Karpas-422 (cell line): ENCODE measurements around the gene AOPEP. TPM values are rescaled to one million over a fixed set of nuclear protein-coding genes. Genes with fewer than 3 reads are reported as not detected.

Experiments
- DNase-seq: peaks from one replicate; pipeline ENCODE4 v3.0.0-alpha.2; 2015
- H2AFZ ChIP-seq: fragments of 200-600 bp; sonication (generic); 2 replicates; pipeline ENCODE4 v1.6.1; 2014; ENCODE audit warnings: antibody characterized with exemption, low read length, mixed read lengths
- H3K27ac ChIP-seq: fragments of 200-600 bp; sonication (generic); 2 replicates; pipeline ENCODE4 v1.5.1; 2014; ENCODE audit warnings: mild to moderate bottlenecking, low read length, moderate library complexity
- H3K27me3 ChIP-seq: fragments of 200-600 bp; sonication (generic); 2 replicates; pipeline ENCODE4 v1.6.1; 2014; ENCODE audit warnings: low read length, mixed read lengths
- H3K36me3 ChIP-seq: fragments of 200-600 bp; sonication (generic); 2 replicates; pipeline ENCODE4 v1.6.1; 2014; ENCODE audit warnings: low read length, mixed read lengths; ENCODE audit not compliant: insufficient read depth
- H3K4me1 ChIP-seq: fragments of 200-600 bp; sonication (generic); 2 replicates; pipeline ENCODE4 v1.6.1; 2014; ENCODE audit warnings: mild to moderate bottlenecking, low read length, mixed read lengths
- H3K4me2 ChIP-seq: fragments of 200-600 bp; sonication (generic); 2 replicates; pipeline ENCODE4 v1.6.1; 2014; ENCODE audit warnings: low read length, low read depth, mild to moderate bottlenecking; ENCODE audit not compliant: poor library complexity, severe bottlenecking
- H3K4me3 ChIP-seq: fragments of 200-600 bp; sonication (generic); 2 replicates; pipeline ENCODE4 v1.5.1; 2014; ENCODE audit warnings: mild to moderate bottlenecking, antibody characterized with exemption, low read length, mixed read lengths
- H3K79me2 ChIP-seq: fragments of 200-600 bp; sonication (generic); 2 replicates; pipeline ENCODE4 v1.6.1; 2014; ENCODE audit warnings: mild to moderate bottlenecking, low read length, mixed read lengths
- H3K9ac ChIP-seq: fragments of 200-600 bp; sonication (generic); 2 replicates; pipeline ENCODE4 v1.6.0; 2014; ENCODE audit warnings: low read length
- H3K9me2 ChIP-seq: fragments of 200-600 bp; sonication (generic), shearing (Covaris generic); replicated peaks from 2 replicates; pipeline ENCODE4 v1.6.0; 2014; ENCODE audit warnings: mild to moderate bottlenecking, low read length, moderate library complexity; ENCODE audit not compliant: insufficient read depth
- H3K9me3 ChIP-seq: fragments of 300-700, 200-600 bp; sonication (generic); 2 replicates; pipeline ENCODE4 v1.6.1; 2014; ENCODE audit warnings: low read length, mixed read lengths
- H4K20me1 ChIP-seq: fragments of 200-600 bp; sonication (generic); 2 replicates; pipeline ENCODE4 v1.6.1; 2014; ENCODE audit warnings: mild to moderate bottlenecking, antibody characterized with exemption, low read length, low read depth; ENCODE audit not compliant: insufficient read depth
- total RNA-seq: library from RNA; depleted of rRNA; stranded (reverse); fragments of >200 nt; shearing (Covaris generic); gene quantifications from 2 replicates; pipeline ENCODE4 v1.2.3, GENCODE V29; 2014; ENCODE audit warnings: low replicate concordance

The AOPEP gene
- total RNA-seq, 1 experiment from 2014 or later, result 22.7 TPM

DNA sequence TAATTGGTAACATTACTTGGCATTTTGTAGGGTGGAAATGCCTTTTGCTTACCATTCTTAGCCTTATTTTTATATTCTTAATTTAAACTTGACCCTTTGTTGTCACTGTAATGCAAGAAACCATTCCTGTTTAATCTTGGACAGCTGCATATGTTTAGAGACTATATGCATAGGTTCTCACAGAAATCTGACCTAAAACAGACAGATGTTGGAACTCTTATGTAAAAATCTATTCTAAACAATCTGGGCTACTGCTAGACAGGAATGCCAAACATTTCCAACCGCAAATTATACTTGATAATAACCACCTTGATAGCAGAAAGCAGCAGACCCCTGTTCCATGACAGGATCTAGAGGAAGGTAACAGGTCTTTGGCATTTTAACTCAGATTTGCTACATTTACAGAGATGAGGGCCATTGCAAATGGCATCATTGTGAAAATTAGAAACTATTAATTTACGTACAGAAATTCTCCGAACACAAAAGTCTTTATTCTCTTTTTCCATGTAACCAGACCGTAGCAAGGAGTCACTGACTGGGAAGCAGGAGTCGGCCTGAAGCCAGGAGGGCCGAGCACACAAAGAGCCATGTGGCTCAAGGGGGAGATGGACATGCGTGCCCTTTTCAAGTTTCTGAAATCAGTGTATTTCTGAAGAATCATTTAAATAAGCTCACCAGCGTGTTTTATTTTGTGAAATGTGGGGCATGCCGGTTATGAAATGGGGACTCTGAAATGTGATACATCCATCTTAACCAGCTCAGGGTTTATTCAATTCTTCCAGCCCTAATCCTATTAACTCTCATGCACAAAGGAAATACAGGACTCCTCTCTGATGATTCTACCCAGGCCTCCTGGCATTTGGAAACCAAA is 139.3 kb downstream of the AOPEP start:
- H3K27me3 ChIP-seq, result no peaks in the 10 kb centered on the region
- H4K20me1 ChIP-seq, result peaks cover 23% of the 10 kb centered on the region
- no peaks in the 10 kb centered on the region for H3K79me2 ChIP-seq
- H3K9me2 ChIP-seq, result no peaks in the 10 kb centered on the region
- H2AFZ ChIP-seq, result no peak overlapping the region
- H3K36me3 ChIP-seq, result no peaks in the 10 kb centered on the region
- H3K4me1 ChIP-seq, result peaks cover 19% of the 10 kb centered on the region
- no peak overlapping the region for H3K4me2 ChIP-seq
- no peak overlapping the region for H3K27ac ChIP-seq
- H3K4me3 ChIP-seq, result no peak overlapping the region
- no peak for DNase-seq
- no peaks in the 10 kb centered on the region for H3K9me3 ChIP-seq
- no peak overlapping the region for H3K9ac ChIP-seq

DNA sequence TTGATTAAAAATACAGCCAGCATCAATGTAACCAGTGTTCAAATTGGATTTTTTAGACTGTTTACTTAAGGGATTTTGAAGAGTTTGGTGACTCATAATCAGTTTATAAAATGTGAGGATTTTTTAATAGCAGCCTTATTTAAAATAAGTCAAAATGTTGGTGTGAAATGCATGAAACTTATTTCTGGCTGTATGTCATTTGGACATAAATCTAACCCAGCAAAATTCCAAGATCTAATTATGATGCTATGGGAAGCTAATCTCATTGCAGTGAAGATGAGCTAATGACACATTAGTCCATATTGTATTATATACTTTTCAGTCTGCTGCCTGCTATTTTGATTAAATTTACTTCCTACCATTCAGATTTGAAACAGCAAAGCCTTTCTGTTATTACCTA is 140.3 kb downstream of the AOPEP start:
- Histone ChIP-seq H3K36me3 (no peaks in the 10 kb centered on the region), H3K4me2 (no peak overlapping the region), H2AFZ (no peak overlapping the region), H4K20me1 (peaks cover 18% of the 10 kb centered on the region), H3K27ac (no peak overlapping the region), H3K79me2 (no peaks in the 10 kb centered on the region), H3K27me3 (no peaks in the 10 kb centered on the region), H3K4me1 (peaks cover 10% of the 10 kb centered on the region), H3K9me2 (no peaks in the 10 kb centered on the region), H3K9ac (no peak overlapping the region), H3K4me3 (no peak overlapping the region), H3K9me3 (no peaks in the 10 kb centered on the region)
- DNase-seq, result no peak

DNA sequence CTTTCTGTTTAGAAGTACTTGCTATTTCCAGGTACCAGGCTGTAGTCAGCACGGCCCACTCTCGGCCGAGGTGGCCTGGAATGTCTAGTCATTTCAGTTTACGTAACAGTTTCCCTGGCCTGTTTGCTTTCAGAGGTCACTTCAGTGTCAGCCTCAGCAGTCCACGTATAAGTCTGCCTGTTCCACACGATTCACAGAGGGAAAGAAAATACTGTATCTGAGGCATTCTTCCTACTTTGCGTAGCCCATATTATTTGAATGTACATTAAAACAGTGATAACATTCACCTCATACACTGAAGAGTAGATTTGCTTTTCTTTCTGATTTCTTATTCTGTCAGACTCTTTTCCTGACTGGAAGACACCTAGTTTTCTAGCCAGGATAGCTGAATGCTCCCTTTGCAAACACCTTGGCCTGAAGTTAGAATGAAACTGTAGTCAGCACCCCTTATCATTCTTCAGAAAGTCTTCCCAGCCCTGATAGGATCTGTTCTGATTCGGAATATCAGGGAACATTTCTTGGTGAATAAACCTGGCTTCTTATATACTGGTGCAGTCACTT is 140.9 kb downstream of the AOPEP start:
- Histone ChIP-seq H3K9me3 (no peaks in the 10 kb centered on the region), H3K4me2 (no peak overlapping the region), H3K4me1 (peaks cover 6% of the 10 kb centered on the region), H3K9ac (no peak overlapping the region), H3K4me3 (no peak overlapping the region), H3K9me2 (no peaks in the 10 kb centered on the region), H3K36me3 (no peaks in the 10 kb centered on the region), H4K20me1 (peaks cover 15% of the 10 kb centered on the region), H3K27me3 (no peaks in the 10 kb centered on the region), H3K27ac (no peak overlapping the region), H3K79me2 (no peaks in the 10 kb centered on the region), H2AFZ (no peak overlapping the region)
- no peak for DNase-seq

DNA sequence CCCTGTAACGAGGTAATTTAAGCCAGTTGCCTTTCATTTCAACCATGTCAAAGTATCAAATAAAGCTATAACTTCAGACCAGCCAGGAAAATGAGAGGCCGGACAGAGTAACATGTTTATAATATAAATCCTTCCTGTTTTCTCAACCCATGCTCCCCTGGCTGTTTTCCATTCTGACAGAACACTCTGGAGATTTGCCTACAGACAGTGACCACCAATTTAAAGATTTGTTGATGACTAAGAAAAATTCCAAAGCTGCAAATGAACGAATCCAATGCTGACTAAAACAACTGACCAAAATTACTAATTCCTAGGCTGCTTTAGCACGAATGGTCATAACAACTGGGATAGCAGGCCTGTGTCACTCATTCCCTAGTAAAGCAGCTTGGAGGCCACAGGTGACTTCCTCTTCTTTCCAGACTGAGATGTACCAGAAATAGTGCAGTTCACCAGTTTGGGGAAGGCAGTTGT is 141.4 kb downstream of the AOPEP start:
- Histone ChIP-seq H3K9me3 (no peaks in the 10 kb centered on the region), H2AFZ (no peak overlapping the region), H3K9ac (no peak overlapping the region), H3K9me2 (no peaks in the 10 kb centered on the region), H3K36me3 (no peaks in the 10 kb centered on the region), H3K27me3 (no peaks in the 10 kb centered on the region), H3K4me3 (no peak overlapping the region), H3K4me1 (peaks cover 6% of the 10 kb centered on the region), H4K20me1 (peaks cover 15% of the 10 kb centered on the region), H3K27ac (no peak overlapping the region), H3K4me2 (no peak overlapping the region), H3K79me2 (no peaks in the 10 kb centered on the region)
- DNase-seq, result no peak

DNA sequence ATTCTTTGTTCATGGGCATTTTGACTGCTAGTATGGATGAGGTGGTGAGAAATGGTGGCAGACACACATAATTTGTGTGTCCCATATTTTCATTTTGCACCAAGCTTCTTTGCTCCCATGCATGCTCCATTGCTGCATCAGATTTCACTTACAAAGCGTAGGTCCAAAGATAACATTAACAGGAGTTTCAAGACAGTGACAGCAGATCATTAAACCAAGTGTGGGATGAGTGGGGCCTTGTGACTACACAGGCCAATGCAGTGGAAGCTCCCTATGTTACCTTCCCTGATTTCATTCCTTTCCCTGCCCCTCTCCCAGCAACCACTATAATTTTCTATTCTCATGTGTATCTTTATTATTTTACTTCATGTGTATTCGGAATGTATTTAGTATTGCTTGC is 142.0 kb downstream of the AOPEP start:
- H3K9me2 ChIP-seq, result no peaks in the 10 kb centered on the region
- no peak overlapping the region for H2AFZ ChIP-seq
- no peaks in the 10 kb centered on the region for H3K79me2 ChIP-seq
- H3K4me1 ChIP-seq, result peaks cover 6% of the 10 kb centered on the region
- peaks cover 15% of the 10 kb centered on the region for H4K20me1 ChIP-seq
- H3K4me3 ChIP-seq, result no peak overlapping the region
- H3K36me3 ChIP-seq, result no peaks in the 10 kb centered on the region
- no peak overlapping the region for H3K9ac ChIP-seq
- no peak for DNase-seq
- no peak overlapping the region for H3K27ac ChIP-seq
- no peak overlapping the region for H3K4me2 ChIP-seq
- no peaks in the 10 kb centered on the region for H3K27me3 ChIP-seq
- H3K9me3 ChIP-seq, result no peaks in the 10 kb centered on the region

DNA sequence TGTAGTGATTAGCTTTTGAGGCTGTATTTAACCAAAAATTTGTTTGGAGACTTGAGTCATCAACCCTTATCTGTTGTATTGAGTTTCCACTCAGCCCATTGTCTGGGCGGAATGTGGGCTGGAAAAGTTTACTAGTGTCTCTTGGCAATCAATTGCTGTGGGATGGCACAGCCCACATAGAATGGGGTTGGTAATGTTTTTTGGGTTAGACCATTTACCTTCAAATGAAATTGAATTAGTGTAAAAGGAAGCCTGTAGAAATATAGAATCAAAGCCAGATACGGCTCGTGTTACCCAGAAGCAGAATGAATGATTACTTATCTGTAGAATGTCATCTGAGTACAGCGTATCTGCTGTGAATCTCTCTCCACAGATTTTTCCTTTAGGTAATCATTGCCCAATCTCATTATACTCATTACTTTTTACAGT is 142.9 kb downstream of the AOPEP start:
- no peak overlapping the region for H3K4me2 ChIP-seq
- no peak overlapping the region for H3K27ac ChIP-seq
- no peak for DNase-seq
- H3K9ac ChIP-seq, result no peak overlapping the region
- H3K4me3 ChIP-seq, result no peak overlapping the region
- peaks cover 15% of the 10 kb centered on the region for H4K20me1 ChIP-seq
- no peak overlapping the region for H2AFZ ChIP-seq
- no peaks in the 10 kb centered on the region for H3K79me2 ChIP-seq
- H3K27me3 ChIP-seq, result no peaks in the 10 kb centered on the region
- H3K9me3 ChIP-seq, result no peaks in the 10 kb centered on the region
- no peaks in the 10 kb centered on the region for H3K36me3 ChIP-seq
- peaks cover 6% of the 10 kb centered on the region for H3K4me1 ChIP-seq
- H3K9me2 ChIP-seq, result no peaks in the 10 kb centered on the region

DNA sequence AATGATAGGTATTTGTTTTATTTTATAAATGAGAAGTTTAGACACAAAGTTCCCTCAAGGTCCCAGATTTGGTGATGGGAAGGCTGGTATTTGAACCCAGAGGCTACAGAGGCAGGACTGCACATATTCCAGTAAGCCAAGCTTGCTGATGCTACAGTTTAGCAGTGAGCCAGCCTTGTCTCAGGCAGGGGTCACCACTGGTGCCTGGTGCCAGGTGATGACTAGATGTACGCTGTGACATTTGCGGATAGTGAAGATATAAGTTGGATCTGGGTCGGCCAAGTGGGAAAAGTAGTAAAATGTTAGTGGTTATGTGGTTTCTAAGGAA is 143.9 kb downstream of the AOPEP start:
- H3K4me2 ChIP-seq, result no peak overlapping the region
- no peaks in the 10 kb centered on the region for H3K79me2 ChIP-seq
- H3K4me1 ChIP-seq, result peaks cover 14% of the 10 kb centered on the region
- no peaks in the 10 kb centered on the region for H3K27me3 ChIP-seq
- H3K9me2 ChIP-seq, result no peaks in the 10 kb centered on the region
- no peaks in the 10 kb centered on the region for H3K9me3 ChIP-seq
- no peak overlapping the region for H3K9ac ChIP-seq
- DNase-seq, result no peak
- no peaks in the 10 kb centered on the region for H3K36me3 ChIP-seq
- no peak overlapping the region for H3K4me3 ChIP-seq
- no peak overlapping the region for H3K27ac ChIP-seq
- peaks cover 15% of the 10 kb centered on the region for H4K20me1 ChIP-seq
- no peak overlapping the region for H2AFZ ChIP-seq

DNA sequence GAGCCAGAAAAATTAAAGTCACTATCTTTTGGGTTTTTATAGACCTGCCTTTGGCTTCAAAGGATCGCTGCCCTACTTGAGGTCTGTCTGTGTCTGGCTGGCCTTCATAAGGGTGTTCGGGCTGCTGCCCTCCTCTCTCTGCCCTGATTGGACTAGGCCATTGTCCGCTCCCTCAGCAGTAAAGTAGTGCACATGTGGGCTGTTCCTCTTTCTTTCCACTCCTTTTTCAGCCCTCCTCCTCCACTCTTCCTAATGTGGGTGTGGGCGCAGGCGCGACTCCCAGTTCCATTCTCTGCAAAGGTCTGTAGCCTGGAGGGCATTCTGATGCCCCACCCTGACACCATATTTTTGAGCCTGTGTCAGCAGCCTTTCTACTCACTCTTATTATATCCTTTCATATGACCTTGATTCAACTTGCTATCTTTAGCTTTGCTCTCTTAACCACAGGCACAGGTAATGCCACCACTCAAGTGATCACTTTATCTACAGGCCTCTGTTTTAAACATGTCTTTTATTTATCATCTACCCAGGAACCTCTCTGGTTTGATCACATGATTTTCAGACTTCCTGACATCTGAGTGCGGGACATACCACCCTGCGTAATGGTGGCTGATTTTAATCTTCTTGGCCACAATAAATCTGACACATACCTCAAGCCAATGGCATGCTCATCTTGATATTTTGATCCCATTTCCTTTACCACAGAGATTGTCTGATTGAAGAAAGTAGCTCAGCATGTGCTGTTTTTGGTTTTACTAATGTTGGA is 144.5 kb downstream of the AOPEP start:
- Histone ChIP-seq H3K27ac (no peak overlapping the region), H4K20me1 (peaks cover 15% of the 10 kb centered on the region), H3K9me3 (no peaks in the 10 kb centered on the region), H3K4me1 (peaks cover 16% of the 10 kb centered on the region), H3K9ac (no peak overlapping the region), H2AFZ (no peak overlapping the region), H3K27me3 (no peaks in the 10 kb centered on the region), H3K79me2 (no peaks in the 10 kb centered on the region), H3K36me3 (no peaks in the 10 kb centered on the region), H3K9me2 (no peaks in the 10 kb centered on the region), H3K4me2 (no peak overlapping the region), H3K4me3 (no peak overlapping the region)
- DNase-seq, result no peak
